Suprapubic skin (tissue), 3 donors: Measurements from ENCODE around the gene FOS.

Source experiments
- CTCF ChIP-seq, 2 donors: fragments of 200-600 bp in 1 of 2; fragments of 450-650 bp in 1 of 2; sonication (generic) in 1 of 2; IDR thresholded peaks; one replicate each; pipeline ENCODE4 v1.5.1; 2016 to 2019; ENCODE audit warnings: antibody characterized with exemption in 2 of 2, mild to moderate bottlenecking in 1 of 2, moderate library complexity in 1 of 2
- POLR2A ChIP-seq, 2 donors: fragments of 450-650 bp; IDR thresholded peaks; one replicate each; pipeline ENCODE4 v1.6.1; 2017; ENCODE audit warnings: antibody characterized with exemption in 2 of 2, mild to moderate bottlenecking in 2 of 2, moderate library complexity in 2 of 2

- no peak for TF ChIP-seq CTCF (IDR thresholded peaks at IDR 0.05)
- TF ChIP-seq POLR2A (IDR thresholded peaks at IDR 0.05): no peak
Observed at GRCh38 chr14:75244121-75244520, 34.5 kb upstream of the FOS start.
